Osteocyte (in vitro differentiated cells): ENCODE measurements around the gene MRTFA. TPM values are rescaled to one million over a fixed set of nuclear protein-coding genes. Genes with fewer than 3 reads are reported as not detected.
"Not testable (repeated sequence)": the region's sequence is repeated elsewhere in the genome, so short reads cannot be mapped to it uniquely, and the experiment has no call there.

Experiments used
- DNase-seq: peaks from one replicate; pipeline ENCODE4 v3.0.0; 2021; ENCODE audit warnings: mixed read lengths; ENCODE audit not compliant: unreplicated experiment; ENCODE audit errors: extremely low spot score
- H3K27ac Mint-ChIP-seq: one replicate; pipeline ENCODE4 v1.8.0; 2021; ENCODE audit warnings: mild to moderate bottlenecking, mixed read lengths; ENCODE audit not compliant: unreplicated experiment
- H3K27me3 Mint-ChIP-seq: one replicate; pipeline ENCODE4 v1.8.0; 2021; ENCODE audit warnings: mixed read lengths; ENCODE audit not compliant: unreplicated experiment
- H3K36me3 Mint-ChIP-seq: one replicate; pipeline ENCODE4 v1.8.0; 2021; ENCODE audit warnings: mixed read lengths; ENCODE audit not compliant: unreplicated experiment
- H3K4me1 Mint-ChIP-seq: one replicate; pipeline ENCODE4 v1.8.0; 2021; ENCODE audit warnings: mixed read lengths; ENCODE audit not compliant: unreplicated experiment
- H3K4me3 Mint-ChIP-seq: one replicate; pipeline ENCODE4 v1.8.0; 2021; ENCODE audit warnings: mild to moderate bottlenecking, moderate library complexity, mixed read lengths; ENCODE audit not compliant: unreplicated experiment
- H3K9me3 Mint-ChIP-seq: one replicate; pipeline ENCODE4 v1.8.0; 2021; ENCODE audit warnings: mixed read lengths; ENCODE audit not compliant: unreplicated experiment
- total RNA-seq: library from RNA; stranded (reverse); gene quantifications from 2 replicates; pipeline ENCODE4 v1.2.1, GENCODE V29; 2021
- TF ChIP-seq, protein P1 (sequence below): fragments of 200-600 bp; sonication (generic); IDR thresholded peaks from 2 replicates; pipeline ENCODE4 v1.5.0; 2021; ENCODE audit warnings: antibody characterized with exemption, mild to moderate bottlenecking, moderate library complexity

Gene MRTFA
- total RNA-seq, 1 donor from 2014 or later: 59.0 TPM

DNA sequence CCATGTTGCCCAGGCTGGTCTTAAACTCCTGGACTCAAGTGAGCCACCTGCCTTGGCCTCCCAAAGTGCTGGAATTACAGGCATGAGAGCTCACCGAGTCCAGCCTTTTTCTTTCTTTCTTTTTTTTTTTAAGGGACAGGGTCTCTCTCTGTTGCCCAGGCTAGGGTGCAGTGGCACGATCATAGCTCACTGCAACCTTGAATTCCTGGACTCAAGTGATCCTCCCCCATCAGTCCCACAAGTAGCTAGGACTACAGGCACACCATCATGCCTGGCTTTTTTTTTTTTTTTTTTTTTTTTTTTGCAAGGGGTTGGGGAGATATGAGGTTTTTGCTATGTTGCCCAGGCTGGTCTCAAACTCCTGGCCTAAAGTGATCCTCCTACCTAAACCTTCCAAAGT lies 78.5 kb downstream of the MRTFA start:
- H3K27me3 Mint-ChIP-seq: no peaks in the 10 kb centered on the region
- peaks cover 4% of the 10 kb centered on the region for H3K36me3 Mint-ChIP-seq
- TF ChIP-seq, protein P1, sequence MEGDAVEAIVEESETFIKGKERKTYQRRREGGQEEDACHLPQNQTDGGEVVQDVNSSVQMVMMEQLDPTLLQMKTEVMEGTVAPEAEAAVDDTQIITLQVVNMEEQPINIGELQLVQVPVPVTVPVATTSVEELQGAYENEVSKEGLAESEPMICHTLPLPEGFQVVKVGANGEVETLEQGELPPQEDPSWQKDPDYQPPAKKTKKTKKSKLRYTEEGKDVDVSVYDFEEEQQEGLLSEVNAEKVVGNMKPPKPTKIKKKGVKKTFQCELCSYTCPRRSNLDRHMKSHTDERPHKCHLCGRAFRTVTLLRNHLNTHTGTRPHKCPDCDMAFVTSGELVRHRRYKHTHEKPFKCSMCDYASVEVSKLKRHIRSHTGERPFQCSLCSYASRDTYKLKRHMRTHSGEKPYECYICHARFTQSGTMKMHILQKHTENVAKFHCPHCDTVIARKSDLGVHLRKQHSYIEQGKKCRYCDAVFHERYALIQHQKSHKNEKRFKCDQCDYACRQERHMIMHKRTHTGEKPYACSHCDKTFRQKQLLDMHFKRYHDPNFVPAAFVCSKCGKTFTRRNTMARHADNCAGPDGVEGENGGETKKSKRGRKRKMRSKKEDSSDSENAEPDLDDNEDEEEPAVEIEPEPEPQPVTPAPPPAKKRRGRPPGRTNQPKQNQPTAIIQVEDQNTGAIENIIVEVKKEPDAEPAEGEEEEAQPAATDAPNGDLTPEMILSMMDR: no peak
- H3K27ac Mint-ChIP-seq: no peak overlapping the region
- H3K9me3 Mint-ChIP-seq: no peaks in the 10 kb centered on the region
- no peak overlapping the region for H3K4me3 Mint-ChIP-seq
- no peak for DNase-seq
- peaks cover 16% of the 10 kb centered on the region for H3K4me1 Mint-ChIP-seq

- peaks cover 16% of the 10 kb centered on the region for H3K4me1 Mint-ChIP-seq
- H3K27ac Mint-ChIP-seq: peak overlapping the region; percentile 19
- no peaks in the 10 kb centered on the region for H3K9me3 Mint-ChIP-seq
- no peak overlapping the region for H3K4me3 Mint-ChIP-seq
- peaks cover 10% of the 10 kb centered on the region for H3K36me3 Mint-ChIP-seq
- DNase-seq: no peak
- H3K27me3 Mint-ChIP-seq: no peaks in the 10 kb centered on the region
- TF ChIP-seq, protein P1: no peak
Observed at GRCh38 chr22:40556641-40557040, 79.9 kb downstream of the MRTFA start.

DNA sequence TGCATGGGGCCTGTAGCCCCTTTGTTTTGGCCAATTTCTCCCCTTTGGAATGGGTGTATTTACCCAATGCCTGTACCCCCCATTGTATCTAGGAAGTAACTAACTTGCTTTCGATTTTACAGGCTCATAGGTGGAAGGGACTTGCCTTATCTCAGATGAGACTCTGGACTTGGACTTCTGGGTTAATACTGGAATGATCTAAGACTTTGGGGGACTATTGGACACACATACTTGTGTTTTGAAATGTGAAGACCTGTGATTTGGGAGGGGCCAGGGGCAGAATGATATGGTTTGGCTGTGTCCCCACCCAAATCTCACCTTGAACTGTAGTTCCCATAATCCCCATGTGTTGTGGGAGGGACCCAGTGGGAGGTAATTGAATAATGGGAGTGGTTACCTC lies 82.5 kb downstream of the MRTFA start:
- H3K4me1 Mint-ChIP-seq, H3K4me3 Mint-ChIP-seq, H3K9me3 Mint-ChIP-seq, H3K27ac Mint-ChIP-seq, H3K27me3 Mint-ChIP-seq, DNase-seq: not testable (repeated sequence)
- H3K36me3 Mint-ChIP-seq: peaks cover 10% of the 10 kb centered on the region

- no peaks in the 10 kb centered on the region for H3K9me3 Mint-ChIP-seq
- no peak overlapping the region for H3K27ac Mint-ChIP-seq
- no peaks in the 10 kb centered on the region for H3K27me3 Mint-ChIP-seq
- peaks cover 8% of the 10 kb centered on the region for H3K4me1 Mint-ChIP-seq
- TF ChIP-seq, protein P1: no peak
- no peak for DNase-seq
- peaks cover 11% of the 10 kb centered on the region for H3K36me3 Mint-ChIP-seq
- no peak overlapping the region for H3K4me3 Mint-ChIP-seq
Observed at GRCh38 chr22:40553014-40553554, 83.4 kb downstream of the MRTFA start.

DNA sequence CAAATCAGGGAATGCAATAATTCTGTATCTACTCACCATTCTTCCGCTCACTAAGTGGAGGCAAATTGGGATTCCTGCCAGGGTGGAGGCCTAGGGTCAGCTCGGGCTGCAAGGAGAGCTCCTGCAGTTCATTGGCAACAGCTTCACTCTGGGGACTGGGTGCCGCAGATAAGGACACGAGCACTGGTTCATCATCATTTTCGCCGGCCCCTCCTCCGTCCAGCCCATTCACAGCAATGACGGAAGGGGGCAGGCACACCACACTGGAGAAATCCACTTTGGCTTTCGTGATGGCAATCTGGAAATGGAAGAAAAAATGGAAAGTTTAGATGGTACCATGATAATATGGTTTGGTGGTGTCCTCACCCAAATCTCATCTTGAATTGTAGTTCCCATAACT lies 84.4 kb downstream of the MRTFA start:
- Mint-ChIP-seq H3K27ac (peak overlapping the region; percentile 53), H3K4me3 (no peak overlapping the region), H3K36me3 (peaks cover 17% of the 10 kb centered on the region), H3K27me3 (no peaks in the 10 kb centered on the region), H3K4me1 (peaks cover 11% of the 10 kb centered on the region), H3K9me3 (no peaks in the 10 kb centered on the region)
- DNase-seq: no peak
- TF ChIP-seq, protein P1: no peak

DNA sequence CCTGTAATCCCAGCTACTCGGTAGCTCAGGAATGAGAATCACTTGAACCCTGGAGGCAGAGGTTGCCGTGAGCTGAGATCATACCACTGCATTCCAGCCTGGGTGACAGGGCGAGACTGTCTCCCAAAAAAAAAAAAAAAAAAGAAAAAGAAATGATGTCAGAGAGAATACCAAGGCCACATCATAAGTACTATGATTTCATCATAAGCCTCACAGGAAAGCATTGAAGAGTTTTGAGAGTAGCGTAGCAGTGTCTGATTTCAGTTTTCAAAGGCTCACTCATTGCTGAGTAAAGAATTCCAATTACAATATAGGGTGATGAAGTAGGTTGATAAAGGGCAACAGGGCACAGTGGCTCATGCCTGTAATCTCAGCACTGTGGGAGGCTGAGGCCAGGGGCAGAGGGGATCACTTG lies 88.8 kb downstream of the MRTFA start:
- Mint-ChIP-seq H3K27me3 (no peaks in the 10 kb centered on the region), H3K36me3 (peaks cover 28% of the 10 kb centered on the region), H3K27ac (no peak overlapping the region), H3K9me3 (no peaks in the 10 kb centered on the region), H3K4me1 (peaks cover 20% of the 10 kb centered on the region), H3K4me3 (no peak overlapping the region)
- TF ChIP-seq, protein P1: no peak
- DNase-seq: no peak
